Kidney epithelial cell (primary cell): ENCODE results near the gene FUBP1. TPM values are rescaled to one million over a fixed set of nuclear protein-coding genes. Genes with fewer than 3 reads are reported as not detected.
A peak's percentile ranks its signal among the peaks of the same experiment; 100 is the strongest.
"Not testable (repeated sequence)": the region's sequence is repeated elsewhere in the genome, so short reads cannot be mapped to it uniquely, and the experiment has no call there.

ENCODE experiments used
- DNase-seq: peaks from one replicate; pipeline ENCODE4 v3.0.0-alpha.2; 2010; ENCODE audit warnings: low read depth
- H3K27me3 ChIP-seq: 2 replicates; pipeline ENCODE4 v1.6.0; 2011; ENCODE audit warnings: low read length; ENCODE audit not compliant: control insufficient read depth, insufficient read depth
- H3K36me3 ChIP-seq: 2 replicates; pipeline ENCODE4 v1.5.1; 2011; ENCODE audit warnings: low read length; ENCODE audit not compliant: control insufficient read depth, insufficient read depth
- H3K4me3 ChIP-seq: 2 replicates; pipeline ENCODE4 v1.5.1; 2011; ENCODE audit warnings: low read depth, mild to moderate bottlenecking, control low read depth, low read length
- CTCF ChIP-seq: IDR thresholded peaks from 2 replicates; pipeline ENCODE4 v1.5.1; 2011; ENCODE audit warnings: mild to moderate bottlenecking, moderate library complexity, low read length, control low read depth, inconsistent platforms; ENCODE audit not compliant: insufficient read depth, poor library complexity, severe bottlenecking
- total RNA-seq: library from RNA; depleted of rRNA; stranded (reverse); fragments of >200 nt; gene quantifications from 2 replicates; pipeline ENCODE4 v1.2.3, GENCODE V29; 2015

The FUBP1 gene
- total RNA-seq, 1 donor from 2014 or later, result 102 TPM

- Histone ChIP-seq H3K27me3 (no peaks in the 10 kb centered on the region), H3K4me3 (peak overlapping the region; percentile 56), H3K36me3 (no peaks in the 10 kb centered on the region)
- TF ChIP-seq CTCF, result no peak
- peak; percentile 56 for DNase-seq
Observed at GRCh38 chr1:78003882-78004718, 25.2 kb upstream of the FUBP1 start.

GRCh38 chr1:78003070-78003746 lies 24.3 kb upstream of the FUBP1 start:
- H3K36me3 ChIP-seq, result no peaks in the 10 kb centered on the region
- no peak overlapping the region for H3K4me3 ChIP-seq
- no peak for DNase-seq
- no peak for TF ChIP-seq CTCF
- no peaks in the 10 kb centered on the region for H3K27me3 ChIP-seq

GRCh38 chr1:78000536-78000935 lies 21.7 kb upstream of the FUBP1 start:
- H3K27me3 ChIP-seq, H3K36me3 ChIP-seq, H3K4me3 ChIP-seq, DNase-seq: not testable (repeated sequence)

- Histone ChIP-seq H3K4me3 (no peak overlapping the region), H3K27me3 (no peaks in the 10 kb centered on the region), H3K36me3 (no peaks in the 10 kb centered on the region)
- no peak for DNase-seq
- no peak for TF ChIP-seq CTCF
Observed at GRCh38 chr1:77996734-77997133, 17.9 kb upstream of the FUBP1 start.

- DNase-seq, result no peak
- H3K36me3 ChIP-seq, result no peaks in the 10 kb centered on the region
- no peaks in the 10 kb centered on the region for H3K27me3 ChIP-seq
- no peak for TF ChIP-seq CTCF
- no peak overlapping the region for H3K4me3 ChIP-seq
Observed at GRCh38 chr1:77994117-77994705, 15.3 kb upstream of the FUBP1 start.

- Histone ChIP-seq H3K27me3 (no peaks in the 10 kb centered on the region), H3K4me3 (no peak overlapping the region), H3K36me3 (no peaks in the 10 kb centered on the region)
- TF ChIP-seq CTCF, result no peak
- DNase-seq, result no peak
Observed at GRCh38 chr1:77991638-77992037, 12.8 kb upstream of the FUBP1 start.
